HTR-8/SVneo (cell line): ENCODE data around the gene PTPN23.

Source experiments
- DNase-seq: peaks from one replicate; pipeline ENCODE4 v3.0.0; 2011; ENCODE audit warnings: low spot score, mixed read lengths; ENCODE audit not compliant: insufficient read length
- FAIRE-seq: peaks from 2 replicates; lab custom pipeline; 2011; peaks lifted over from hg19 to GRCh38; lab: Jason Lieb, UNC

PTPN23 gene

DNA sequence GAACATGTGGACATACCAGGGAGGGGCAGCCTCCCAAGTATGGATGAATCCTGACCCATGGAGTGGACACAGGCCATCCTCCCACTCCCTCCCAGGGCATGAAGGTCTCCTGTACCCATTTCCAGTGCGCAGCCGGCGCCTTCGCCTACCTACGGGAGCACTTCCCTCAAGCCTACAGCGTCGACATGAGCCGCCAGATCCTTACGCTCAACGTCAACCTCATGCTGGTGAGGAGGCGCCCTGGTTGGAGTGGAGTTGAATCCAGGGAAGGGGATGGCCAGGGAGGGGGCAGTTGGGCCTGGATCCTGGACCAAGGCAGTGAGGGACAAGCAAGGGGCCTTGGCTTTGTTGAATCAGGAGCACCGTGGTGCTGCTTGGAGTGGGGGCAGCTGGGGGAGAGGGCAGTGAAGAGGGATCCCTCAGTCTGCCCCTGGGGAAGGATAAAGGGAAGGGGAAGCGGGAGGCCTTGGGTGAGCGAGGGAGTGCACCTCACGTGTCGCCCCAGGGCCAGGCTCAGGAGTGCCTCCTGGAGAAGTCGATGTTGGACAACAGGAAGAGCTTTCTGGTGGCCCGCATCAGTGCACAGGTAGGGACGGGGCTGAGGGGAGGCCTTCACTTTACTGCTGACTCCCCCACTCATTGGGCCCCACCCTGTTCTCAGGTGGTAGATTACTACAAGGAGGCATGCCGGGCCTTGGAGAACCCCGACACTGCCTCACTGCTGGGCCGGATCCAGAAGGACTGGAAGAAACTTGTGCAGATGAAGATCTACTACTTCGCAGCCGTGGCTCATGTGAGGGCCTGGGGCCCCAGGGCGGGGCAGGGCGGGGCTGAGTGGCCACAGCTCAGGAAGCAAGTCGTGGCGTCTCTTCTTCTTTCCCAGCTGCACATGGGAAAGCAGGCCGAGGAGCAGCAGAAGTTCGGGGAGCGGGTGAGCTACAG, 25.3 kb downstream of the PTPN23 start:
- DNase-seq (no peak), FAIRE-seq (no peak)

DNA sequence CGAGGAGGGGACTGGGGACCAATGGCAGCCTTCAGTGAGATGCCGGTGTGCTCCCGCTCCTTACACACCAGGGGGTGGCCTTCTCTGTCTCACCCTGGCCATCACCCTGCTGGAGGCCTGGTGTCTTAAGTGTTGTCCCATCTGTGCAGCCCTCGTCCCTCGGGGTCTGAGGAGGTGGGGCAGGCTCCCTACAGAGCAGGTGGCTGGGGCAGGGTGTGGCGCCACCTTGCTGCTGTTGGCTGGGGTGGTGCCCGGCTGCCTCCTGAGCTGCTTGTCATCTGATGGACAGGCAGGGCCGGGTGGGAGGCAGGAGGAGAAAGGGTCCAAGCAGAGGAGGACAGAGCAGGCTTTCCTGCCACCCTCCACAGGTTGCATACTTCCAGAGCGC, 25.9 kb downstream of the PTPN23 start:
- FAIRE-seq = no peak
- DNase-seq = no peak

DNA sequence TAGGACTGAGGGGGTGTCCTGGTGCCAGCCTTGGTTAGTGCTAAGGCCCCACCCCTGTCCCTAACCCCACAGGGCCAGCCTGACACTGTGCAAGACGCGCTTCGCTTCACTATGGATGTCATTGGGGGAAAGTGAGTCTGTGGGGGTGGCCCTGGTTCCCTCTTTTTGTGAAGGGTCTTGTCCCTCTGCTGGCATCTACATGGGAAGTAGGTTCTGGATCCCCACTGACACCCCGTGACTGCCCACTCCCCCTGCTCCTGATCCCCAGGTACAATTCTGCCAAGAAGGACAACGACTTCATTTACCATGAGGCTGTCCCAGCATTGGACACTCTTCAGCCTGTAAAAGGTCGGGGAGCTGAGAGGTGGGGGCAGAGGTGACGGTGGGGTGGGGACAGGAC, 26.4 kb downstream of the PTPN23 start:
- no peak for DNase-seq
- no peak for FAIRE-seq

DNA sequence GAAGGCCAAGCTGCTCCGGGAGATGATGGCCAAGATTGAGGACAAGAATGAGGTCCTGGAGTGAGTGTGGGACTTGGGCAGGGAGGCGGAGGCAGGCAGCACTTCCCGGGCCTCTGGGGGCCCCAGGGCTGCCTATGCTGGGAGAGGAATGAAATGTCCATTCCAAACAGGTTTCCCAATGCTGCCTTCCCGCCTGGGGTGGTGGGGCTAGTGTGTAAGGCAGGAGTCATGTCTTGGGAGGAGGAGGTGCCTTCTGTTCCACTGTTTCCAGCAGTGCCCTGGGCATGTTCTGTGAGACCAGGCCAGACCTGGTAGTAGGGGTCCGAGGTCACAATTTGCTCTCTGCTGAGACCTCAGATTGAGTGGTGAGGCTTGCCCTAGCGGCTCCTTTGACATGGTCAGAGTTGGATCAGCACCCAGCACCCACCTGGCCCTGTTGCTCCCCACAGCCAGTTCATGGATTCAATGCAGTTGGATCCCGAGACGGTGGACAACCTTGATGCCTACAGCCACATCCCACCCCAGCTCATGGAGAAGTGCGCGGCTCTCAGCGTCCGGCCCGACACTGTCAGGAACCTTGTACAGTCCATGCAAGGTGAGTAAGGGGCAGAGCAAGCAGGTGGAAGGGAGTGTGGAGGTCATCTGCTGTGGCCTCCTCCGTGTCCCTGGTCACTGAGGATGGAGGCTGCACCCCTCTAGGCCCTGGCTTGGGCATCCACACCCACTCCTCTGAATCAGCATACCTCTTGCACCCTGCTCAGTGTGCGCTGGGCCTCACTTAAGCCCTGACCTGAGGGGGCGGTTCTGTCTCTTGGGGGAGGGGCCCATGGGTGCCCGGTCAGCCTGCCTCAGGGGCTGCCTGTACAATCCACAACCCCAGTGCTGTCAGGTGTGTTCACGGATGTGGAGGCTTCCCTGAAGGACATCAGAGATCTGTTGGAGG, 27.3 kb downstream of the PTPN23 start:
- DNase-seq (no peak), FAIRE-seq (no peak)

DNA sequence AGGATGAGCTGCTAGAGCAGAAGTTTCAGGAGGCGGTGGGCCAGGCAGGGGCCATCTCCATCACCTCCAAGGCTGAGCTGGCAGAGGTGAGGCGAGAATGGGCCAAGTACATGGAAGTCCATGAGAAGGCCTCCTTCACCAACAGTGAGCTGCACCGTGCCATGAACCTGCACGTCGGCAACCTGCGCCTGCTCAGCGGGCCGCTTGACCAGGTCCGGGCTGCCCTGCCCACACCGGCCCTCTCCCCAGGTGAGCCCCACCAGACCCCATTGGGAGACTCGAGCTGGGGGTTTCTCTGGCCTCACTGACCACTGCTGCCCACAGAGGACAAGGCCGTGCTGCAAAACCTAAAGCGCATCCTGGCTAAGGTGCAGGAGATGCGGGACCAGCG, 28.0 kb downstream of the PTPN23 start:
- no peak for FAIRE-seq
- no peak for DNase-seq

DNA sequence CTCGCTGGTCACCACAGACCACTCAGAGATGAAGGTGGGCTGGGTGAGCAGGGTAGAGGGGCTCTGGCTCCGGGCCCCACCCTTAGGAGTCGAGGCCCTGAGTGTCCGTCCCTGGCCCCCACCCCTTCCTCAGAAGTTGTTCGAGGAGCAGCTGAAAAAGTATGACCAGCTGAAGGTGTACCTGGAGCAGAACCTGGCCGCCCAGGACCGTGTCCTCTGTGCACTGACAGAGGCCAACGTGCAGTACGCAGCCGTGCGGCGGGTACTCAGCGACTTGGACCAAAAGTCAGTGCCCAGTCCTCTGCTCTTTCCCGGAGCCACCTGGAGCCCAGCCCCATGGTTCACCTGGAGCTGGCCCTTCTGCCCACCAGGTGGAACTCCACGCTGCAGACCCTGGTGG, 28.5 kb downstream of the PTPN23 start:
- DNase-seq = no peak
- no peak for FAIRE-seq

DNA sequence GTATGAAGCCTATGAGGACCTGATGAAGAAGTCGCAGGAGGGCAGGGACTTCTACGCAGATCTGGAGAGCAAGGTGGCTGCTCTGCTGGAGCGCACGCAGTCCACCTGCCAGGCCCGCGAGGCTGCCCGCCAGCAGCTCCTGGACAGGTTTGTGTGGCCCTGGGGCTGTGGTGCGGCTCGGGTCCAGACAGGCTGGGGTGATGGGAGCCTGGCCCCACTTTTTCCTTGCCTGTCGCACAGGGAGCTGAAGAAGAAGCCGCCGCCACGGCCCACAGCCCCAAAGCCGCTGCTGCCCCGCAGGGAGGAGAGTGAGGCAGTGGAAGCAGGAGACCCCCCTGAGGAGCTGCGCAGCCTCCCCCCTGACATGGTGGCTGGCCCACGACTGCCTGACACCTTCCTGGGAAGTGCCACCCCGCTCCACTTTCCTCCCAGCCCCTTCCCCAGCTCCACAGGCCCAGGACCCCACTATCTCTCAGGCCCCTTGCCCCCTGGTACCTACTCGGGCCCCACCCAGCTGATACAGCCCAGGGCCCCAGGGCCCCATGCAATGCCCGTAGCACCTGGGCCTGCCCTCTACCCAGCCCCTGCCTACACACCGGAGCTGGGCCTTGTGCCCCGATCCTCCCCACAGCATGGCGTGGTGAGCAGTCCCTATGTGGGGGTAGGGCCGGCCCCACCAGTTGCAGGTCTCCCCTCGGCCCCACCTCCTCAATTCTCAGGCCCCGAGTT, 29.0 kb downstream of the PTPN23 start:
- no peak for DNase-seq
- no peak for FAIRE-seq

DNA sequence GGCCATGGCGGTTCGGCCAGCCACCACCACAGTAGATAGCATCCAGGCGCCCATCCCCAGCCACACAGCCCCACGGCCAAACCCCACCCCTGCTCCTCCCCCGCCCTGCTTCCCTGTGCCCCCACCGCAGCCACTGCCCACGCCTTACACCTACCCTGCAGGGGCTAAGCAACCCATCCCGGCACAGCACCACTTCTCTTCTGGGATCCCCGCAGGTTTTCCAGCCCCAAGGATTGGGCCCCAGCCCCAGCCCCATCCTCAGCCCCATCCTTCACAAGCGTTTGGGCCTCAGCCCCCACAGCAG, 29.5 kb downstream of the PTPN23 start:
- FAIRE-seq = no peak

DNA sequence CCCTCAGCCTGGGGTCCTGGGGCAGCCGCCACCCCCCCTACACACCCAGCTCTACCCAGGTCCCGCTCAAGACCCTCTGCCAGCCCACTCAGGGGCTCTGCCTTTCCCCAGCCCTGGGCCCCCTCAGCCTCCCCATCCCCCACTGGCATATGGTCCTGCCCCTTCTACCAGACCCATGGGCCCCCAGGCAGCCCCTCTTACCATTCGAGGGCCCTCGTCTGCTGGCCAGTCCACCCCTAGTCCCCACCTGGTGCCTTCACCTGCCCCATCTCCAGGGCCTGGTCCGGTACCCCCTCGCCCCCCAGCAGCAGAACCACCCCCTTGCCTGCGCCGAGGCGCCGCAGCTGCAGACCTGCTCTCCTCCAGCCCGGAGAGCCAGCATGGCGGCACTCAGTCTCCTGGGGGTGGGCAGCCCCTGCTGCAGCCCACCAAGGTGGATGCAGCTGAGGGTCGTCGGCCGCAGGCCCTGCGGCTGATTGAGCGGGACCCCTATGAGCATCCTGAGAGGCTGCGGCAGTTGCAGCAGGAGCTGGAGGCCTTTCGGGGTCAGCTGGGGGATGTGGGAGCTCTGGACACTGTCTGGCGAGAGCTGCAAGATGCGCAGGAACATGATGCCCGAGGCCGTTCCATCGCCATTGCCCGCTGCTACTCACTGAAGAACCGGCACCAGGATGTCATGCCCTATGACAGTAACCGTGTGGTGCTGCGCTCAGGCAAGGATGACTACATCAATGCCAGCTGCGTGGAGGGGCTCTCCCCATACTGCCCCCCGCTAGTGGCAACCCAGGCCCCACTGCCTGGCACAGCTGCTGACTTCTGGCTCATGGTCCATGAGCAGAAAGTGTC, 30.2 kb downstream of the PTPN23 start:
- FAIRE-seq (no peak), DNase-seq (no peak)

More for the DNA sequence above, 29.5 kb downstream of the PTPN23 start:
- DNase-seq = no peak

DNA sequence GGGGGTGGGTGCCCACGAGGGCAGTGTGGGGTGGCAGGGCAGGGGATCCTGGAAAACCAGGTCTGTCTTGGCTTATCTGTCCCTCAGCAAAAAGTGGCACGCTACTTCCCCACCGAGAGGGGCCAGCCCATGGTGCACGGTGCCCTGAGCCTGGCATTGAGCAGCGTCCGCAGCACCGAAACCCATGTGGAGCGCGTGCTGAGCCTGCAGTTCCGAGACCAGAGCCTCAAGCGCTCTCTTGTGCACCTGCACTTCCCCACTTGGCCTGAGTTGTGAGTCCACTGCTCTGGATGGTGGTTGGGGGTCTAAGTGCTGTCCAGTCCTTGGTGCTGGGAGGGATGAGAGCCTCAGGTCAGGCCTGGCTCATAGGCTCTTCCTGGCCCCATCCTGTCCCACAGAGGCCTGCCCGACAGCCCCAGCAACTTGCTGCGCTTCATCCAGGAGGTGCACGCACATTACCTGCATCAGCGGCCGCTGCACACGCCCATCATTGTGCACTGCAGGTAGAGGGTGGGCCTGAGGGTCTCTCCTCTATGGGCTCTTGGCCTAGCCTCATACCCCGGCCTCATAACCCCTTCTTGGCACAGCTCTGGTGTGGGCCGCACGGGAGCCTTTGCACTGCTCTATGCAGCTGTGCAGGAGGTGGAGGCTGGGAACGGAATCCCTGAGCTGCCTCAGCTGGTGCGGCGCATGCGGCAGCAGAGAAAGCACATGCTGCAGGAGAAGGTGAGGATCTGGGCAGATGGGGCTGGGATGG, 31.1 kb downstream of the PTPN23 start:
- DNase-seq = no peak

DNA sequence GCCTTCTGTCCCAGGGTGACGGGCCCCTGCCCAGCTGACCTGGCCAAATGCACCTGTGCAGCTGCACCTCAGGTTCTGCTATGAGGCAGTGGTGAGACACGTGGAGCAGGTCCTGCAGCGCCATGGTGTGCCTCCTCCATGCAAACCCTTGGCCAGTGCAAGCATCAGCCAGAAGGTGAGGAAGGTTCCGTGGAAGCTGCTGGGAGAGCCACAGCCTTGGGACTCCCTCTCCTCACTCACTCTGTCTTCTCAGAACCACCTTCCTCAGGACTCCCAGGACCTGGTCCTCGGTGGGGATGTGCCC, 31.6 kb downstream of the PTPN23 start:
- DNase-seq = no peak
- no peak for FAIRE-seq

More for the DNA sequence above, 31.1 kb downstream of the PTPN23 start:
- FAIRE-seq = no peak

DNA sequence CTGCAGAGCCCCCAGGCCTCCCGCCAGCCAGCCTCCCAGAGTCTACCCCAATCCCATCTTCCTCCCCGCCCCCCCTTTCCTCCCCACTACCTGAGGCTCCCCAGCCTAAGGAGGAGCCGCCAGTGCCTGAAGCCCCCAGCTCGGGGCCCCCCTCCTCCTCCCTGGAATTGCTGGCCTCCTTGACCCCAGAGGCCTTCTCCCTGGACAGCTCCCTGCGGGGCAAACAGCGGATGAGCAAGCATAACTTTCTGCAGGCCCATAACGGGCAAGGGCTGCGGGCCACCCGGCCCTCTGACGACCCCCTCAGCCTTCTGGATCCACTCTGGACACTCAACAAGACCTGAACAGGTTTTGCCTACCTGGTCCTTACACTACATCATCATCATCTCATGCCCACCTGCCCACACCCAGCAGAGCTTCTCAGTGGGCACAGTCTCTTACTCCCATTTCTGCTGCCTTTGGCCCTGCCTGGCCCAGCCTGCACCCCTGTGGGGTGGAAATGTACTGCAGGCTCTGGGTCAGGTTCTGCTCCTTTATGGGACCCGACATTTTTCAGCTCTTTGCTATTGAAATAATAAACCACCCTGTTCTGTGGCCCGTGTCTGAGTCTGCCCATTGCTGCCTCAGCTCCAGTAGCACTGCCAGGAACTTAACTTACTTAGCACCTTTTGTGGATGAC, 32.2 kb downstream of the PTPN23 start:
- FAIRE-seq (no peak), DNase-seq (no peak)

DNA sequence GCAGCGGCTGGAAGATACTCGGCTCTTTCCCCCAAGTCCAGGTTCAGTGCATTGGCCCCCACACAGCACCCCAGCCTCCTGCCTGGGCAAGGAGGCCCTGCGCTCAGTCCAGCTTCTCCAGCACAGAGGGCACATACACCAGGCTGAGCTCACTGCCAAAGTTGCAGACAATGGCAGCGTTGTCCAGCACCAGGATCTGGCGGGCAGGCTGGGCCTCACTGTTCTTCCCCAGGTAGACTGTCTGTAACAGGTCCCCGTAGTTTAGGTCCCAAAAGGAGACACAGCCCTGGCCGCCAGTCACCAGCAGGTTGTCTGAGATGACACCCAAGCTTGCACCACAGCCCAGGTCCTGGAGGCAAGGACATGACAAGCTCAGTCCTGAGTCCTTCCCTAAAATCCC, 32.9 kb downstream of the PTPN23 start:
- no peak for FAIRE-seq

DNA sequence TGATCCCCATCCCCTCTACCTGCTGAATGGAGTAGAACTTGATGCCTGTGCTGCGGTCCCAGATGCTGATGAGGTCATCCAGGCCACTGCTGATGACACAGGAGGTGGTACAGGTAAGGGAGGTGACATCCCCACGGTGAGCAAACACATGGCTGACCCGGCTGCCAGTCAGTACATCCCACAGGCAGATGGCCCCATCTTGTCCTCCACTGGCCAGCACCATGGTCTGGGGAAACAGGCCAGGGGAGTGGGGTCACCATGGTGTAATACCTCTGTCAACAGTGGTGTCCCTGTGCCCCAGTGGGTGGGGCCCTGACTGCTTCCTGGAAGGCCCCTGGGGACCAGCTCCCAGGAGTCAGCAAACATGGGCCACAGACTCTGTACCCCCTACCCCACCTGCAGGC, 33.3 kb downstream of the PTPN23 start:
- FAIRE-seq = no peak
- no peak for DNase-seq

More for the DNA sequence above, 32.9 kb downstream of the PTPN23 start:
- no peak for DNase-seq

DNA sequence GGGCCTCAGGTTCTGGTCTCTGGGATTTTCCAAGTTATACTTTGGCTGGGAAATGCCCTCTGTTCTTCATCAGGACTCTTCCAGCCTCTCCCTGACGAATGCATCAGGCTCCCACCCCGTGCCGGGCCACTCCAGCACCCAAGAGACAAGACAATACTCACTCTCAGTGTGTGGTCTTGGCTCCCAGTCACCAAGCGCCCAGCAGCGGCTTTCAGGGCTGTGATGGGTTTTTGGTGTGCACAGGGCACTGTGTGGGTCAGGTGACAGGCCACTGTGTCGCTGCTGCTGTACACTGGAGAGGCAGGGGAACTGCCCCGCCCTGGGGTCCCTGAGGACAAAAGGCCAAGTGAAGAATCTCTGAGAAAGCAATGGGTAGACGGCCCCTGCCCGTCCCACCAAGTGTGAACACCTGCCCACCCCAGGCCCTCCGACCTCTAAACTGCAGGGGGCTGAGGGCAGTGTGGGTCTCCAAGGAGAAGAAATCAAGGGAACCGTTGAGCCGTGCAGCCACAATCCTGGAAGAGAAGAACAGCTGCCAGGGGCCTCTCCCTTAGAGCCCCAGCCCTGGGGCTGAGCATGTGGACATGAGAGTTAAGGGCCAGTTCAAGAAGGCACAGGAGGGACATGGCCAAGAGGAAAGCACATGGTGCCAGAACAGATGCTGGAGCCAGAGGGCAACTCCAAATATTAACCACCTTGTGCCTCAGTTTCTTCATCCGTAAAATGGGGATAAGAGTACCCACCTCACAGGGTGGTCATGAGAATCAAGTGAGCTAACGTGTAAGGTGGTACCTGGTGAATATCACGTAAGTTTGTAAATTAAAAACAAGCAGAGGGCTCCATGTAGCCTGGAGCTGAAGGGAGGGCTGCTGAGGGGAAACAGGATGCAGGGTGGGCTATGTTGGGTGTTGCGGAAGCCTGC, 34.1 kb downstream of the PTPN23 start:
- DNase-seq = no peak
- FAIRE-seq = no peak

DNA sequence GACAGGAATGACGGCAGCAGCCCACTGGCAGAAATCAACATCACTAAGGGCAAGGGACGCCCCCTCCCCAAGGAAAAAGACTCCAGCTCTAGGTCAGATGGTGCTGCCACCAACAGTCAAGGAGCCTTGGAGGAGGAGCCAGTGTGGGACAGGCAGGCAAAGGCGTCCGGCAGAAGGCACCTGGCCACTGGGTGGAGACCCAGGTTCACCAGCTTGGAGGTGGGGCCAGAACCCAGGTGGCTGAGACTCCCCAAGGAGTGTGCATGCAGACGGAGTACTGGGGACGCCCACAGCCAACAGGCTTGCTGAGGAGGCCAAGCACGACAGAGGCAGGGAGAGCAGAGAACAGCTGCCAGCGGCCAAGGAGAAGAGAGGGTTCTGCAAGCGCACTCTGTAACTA, 35.2 kb downstream of the PTPN23 start:
- DNase-seq = no peak

More for the DNA sequence above, 35.2 kb downstream of the PTPN23 start:
- no peak for FAIRE-seq
